Erythroblast (primary cell): ENCODE results near the gene CYB5RL.

Experiments used
- DNase-seq, 2 experiments: peaks; one replicate each; lab custom pipeline; 2025; lab: John Stamatoyannopoulos, UW
- GATA1 ChIP-seq: IDR thresholded peaks from 2 replicates; pipeline ENCODE4 v1.6.1; 2011; ENCODE audit warnings: low read depth, mild to moderate bottlenecking, control low read depth, low read length, moderate library complexity
- POLR2A ChIP-seq: IDR thresholded peaks from 2 replicates; pipeline ENCODE4 v1.6.1; 2011; ENCODE audit warnings: mild to moderate bottlenecking, low read length

CYB5RL gene, protein sequence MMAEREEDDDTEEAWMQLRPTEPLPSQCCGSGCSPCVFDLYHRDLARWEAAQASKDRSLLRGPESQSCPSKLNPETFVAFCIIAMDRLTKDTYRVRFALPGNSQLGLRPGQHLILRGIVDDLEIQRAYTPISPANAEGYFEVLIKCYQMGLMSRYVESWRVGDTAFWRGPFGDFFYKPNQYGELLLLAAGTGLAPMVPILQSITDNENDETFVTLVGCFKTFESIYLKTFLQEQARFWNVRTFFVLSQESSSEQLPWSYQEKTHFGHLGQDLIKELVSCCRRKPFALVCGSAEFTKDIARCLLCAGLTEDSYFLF

DNA sequence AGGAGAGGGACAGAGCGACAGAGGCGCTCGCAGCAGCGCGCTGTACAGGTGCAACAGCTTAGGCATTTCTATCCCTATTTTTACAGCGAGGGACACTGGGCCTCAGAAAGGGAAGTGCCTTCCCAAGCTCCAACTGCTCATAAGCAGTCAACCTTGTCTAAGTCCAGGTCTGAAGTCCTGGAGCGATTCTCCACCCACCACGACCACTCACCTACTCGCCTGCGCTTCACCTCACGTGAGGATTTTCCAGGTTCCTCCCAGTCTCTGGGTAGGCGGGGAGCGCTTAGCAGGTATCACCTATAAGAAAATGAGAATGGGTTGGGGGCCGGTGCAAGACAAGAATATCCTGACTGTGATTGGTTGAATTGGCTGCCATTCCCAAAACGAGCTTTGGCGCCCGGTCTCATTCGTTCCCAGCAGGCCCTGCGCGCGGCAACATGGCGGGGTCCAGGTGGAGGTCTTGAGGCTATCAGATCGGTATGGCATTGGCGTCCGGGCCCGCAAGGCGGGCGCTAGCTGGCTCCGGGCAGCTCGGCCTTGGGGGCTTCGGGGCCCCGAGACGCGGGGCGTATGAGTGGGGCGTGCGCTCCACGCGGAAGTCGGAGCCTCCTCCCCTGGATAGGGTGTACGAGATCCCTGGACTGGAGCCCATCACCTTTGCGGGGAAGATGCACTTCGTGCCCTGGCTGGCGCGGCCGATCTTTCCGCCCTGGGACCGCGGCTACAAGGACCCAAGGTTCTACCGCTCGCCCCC lies at the start of gene CYB5RL, which contains the start of gene MRPL37:
CYB5RL (minus strand) TSS at position 266 of the 754 bp plus-strand sequence. CDS start 4,414 bp downstream, outside the sequence.
MRPL37 (plus strand) TSS at position 403 of the 754 bp plus-strand sequence; CDS start at position 480, 77 bp downstream.
- DNase-seq = peak; percentile 96 to 97
- TF ChIP-seq GATA1 (no peak), POLR2A (peak; percentile 90)

GRCh38 chr1:54248966-54249365 lies 49.1 kb upstream of the CYB5RL start:
- TF ChIP-seq POLR2A (no peak), GATA1 (no peak)
- no peak for DNase-seq

GRCh38 chr1:54247863-54248515 lies 48.2 kb upstream of the CYB5RL start:
- DNase-seq = no peak
- TF ChIP-seq GATA1 (no peak), POLR2A (no peak)

DNA sequence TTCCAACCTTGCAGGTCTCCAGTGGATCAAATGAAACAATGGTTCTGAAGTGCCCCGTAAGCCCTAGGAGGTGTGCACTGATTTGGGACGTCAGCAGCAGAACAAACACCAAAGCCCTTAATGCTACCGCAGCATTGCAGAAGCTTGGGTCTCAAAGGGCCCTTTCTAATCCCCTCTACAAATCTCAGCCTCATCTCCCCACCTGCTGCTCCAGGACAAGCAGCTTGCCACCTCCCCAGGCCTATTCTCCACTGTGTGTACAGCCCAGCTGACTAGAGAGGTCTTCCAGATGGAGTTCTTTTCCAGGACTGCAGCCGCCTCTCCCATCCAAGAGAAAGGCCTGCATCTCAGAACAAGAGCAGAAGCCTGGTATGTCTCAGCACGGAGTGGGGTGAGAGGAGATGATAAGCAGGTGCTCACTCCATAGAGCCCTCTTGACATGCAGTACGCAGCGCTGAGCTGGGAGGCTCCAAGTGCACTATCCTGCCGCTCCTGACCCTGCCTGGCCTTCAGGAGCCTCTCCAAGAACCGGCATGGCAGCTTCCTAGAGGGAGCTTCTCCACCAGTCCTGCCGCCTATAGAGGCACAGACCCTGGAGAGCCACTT lies 46.4 kb upstream of the CYB5RL start:
- DNase-seq = no peak
- TF ChIP-seq POLR2A (no peak), GATA1 (no peak)

- TF ChIP-seq GATA1 (no peak), POLR2A (no peak)
- DNase-seq = no peak
Observed at GRCh38 chr1:54245501-54245900, 45.7 kb upstream of the CYB5RL start.

DNA sequence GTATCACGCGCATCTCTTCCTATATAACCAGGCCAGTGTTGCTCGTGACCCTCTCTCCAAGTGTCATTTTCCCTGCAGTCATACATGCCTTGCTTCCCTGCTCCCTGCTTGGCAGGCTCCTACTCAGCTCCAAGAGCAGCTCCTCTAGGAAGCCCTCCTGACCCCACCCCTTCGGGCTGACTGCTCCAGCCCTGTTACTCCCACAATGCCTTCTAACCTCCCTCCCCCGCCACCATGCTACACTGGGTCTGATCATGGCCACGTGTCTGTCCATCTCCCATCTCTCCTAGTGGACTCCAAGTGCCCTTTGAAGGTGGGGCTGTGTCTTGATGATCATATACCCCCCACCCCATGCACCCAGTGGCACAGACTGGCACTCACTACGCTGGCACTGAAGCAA lies 44.8 kb upstream of the CYB5RL start:
- TF ChIP-seq GATA1 (no peak), POLR2A (no peak)
- no peak for DNase-seq

GRCh38 chr1:54243022-54243421 lies 43.2 kb upstream of the CYB5RL start:
- no peak for DNase-seq
- TF ChIP-seq POLR2A = no peak
- no peak for TF ChIP-seq GATA1

- DNase-seq = no peak
- TF ChIP-seq POLR2A (no peak), GATA1 (no peak)
Observed at GRCh38 chr1:54241364-54241763, 41.5 kb upstream of the CYB5RL start.

GRCh38 chr1:54240741-54241335 lies 41.0 kb upstream of the CYB5RL start:
- no peak for TF ChIP-seq POLR2A
- TF ChIP-seq GATA1 = no peak
- DNase-seq = no peak

DNA sequence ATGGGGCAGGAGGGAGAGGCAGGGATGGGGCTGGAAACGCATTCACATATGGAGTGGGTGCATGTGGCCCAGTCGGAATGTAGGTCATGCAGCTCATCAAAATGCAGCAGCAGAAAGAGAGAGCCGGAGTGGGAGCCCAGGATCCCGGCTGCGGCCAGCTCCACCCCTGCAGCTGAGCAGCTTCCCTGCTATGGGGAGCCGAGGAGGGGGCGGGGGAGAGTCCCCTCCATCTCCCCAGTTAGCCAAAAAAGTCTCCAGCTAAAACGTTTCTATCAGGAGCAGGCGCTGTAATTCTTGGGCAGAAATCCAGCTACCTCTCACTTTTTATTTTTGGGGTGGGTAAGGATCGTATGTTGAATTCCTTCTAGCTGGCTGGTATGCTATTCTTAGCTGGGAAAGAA lies 39.8 kb upstream of the CYB5RL start:
- TF ChIP-seq POLR2A = no peak
- no peak for TF ChIP-seq GATA1
- DNase-seq = no peak

DNA sequence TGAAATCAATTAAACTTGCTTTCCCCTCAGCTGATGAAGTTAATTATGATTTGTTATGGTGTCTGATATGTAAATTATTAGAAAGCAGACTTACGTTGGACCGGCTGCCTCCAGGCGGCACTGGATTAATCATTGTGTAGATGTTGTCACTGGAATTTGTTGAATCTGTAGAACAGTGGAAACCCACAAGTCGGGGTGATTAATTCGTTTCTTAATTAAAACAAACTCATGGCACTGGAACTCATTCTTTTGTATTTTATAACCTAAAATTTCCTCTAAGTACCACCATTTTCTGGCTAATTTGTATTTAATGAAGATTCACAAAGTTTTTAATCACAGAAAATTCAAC lies 39.2 kb upstream of the CYB5RL start:
- TF ChIP-seq POLR2A = no peak
- TF ChIP-seq GATA1 = no peak
- no peak for DNase-seq

DNA sequence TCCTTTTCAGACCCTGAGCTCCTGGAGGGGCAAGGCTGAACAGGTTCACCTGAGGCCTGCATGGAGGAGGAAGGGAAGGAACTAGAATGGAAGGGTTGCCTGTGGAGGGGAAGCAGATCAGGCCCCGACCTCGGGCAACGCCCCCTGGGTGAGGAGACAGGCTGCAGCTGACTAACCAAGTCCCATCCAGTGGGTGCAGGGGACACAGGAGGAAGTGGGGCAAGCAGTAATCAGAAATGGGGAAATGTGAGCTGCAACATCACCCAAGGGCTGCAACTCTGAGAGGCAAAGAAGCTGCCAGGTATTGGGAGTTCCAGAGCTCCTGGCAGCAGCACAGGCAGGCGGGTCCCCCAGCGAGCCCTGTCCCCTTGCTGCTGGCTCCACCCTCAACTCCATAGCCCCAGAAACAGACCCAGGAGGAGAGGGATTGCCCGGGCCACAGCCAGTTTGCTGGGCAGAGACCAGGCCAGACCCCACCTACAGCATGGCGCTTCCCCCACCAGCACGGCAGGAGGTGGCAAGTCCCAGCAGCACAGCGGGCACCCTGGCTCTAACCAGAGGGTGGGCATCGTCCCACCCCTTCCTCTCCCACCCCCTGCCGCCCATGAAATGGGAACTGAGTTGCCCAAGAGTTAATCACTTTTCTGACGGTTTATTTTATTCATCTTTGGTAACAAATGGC lies 38.7 kb upstream of the CYB5RL start:
- no peak for TF ChIP-seq POLR2A
- TF ChIP-seq GATA1 = no peak
- DNase-seq = no peak

GRCh38 chr1:54237586-54237985 lies 37.8 kb upstream of the CYB5RL start:
- no peak for DNase-seq
- TF ChIP-seq POLR2A (no peak), GATA1 (no peak)
